GM23248 (cell line): ENCODE measurements around the gene TMEM131L.

Source experiments
- EZH2 ChIP-seq: fragments of 200-600 bp; sonication (generic); IDR thresholded peaks from 2 replicates; pipeline ENCODE4 v1.6.1; 2018; ENCODE audit warnings: antibody characterized with exemption, mild to moderate bottlenecking; ENCODE audit not compliant: insufficient read depth, poor library complexity, severe bottlenecking
- EZH2phosphoT487 ChIP-seq: fragments of 200-600 bp; sonication (generic); IDR thresholded peaks from 2 replicates; pipeline ENCODE4 v1.6.1; 2018; ENCODE audit warnings: antibody characterized with exemption, moderate library complexity, mild to moderate bottlenecking, low read depth; ENCODE audit not compliant: insufficient read depth

DNA sequence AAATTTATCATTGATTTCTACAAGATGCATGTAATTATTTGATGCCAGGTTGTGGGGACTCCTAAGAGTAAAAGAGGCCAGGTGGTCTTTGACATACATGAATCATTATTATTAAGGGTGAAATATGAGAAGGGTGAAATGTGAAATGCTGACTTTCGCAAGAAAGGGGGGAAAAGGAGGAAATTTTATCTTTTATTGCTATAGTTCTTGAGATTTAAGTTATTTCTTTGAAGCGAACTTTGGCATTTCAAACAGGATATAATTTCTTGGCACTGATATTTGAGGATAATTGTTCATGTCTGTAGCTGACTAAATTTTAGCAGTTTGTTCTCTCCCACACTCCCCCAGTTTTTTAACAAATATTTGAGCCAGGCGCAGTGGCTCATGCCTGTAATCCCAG, 80.1 kb downstream of the TMEM131L start:
- TF ChIP-seq EZH2 (no peak), EZH2phosphoT487 (no peak)
